ENCODE results near the gene CTRB2. TPM values are rescaled to one million over a fixed set of nuclear protein-coding genes. Genes with fewer than 3 reads are reported as not detected.

CTRB2 gene
- total RNA-seq, 2 experiments from 2014 or later = not detected

- ChIA-PET POLR2A (interaction anchor here (0.9 kb wide), 1 partner anchor 183 kb away, joined by 3 read pairs; no protein-coding TSS in a partner anchor), CTCF (ENCODE audit: unreplicated experiment) (interaction anchor here (1.3 kb wide), 1 partner anchor 53 kb away, joined by 3 read pairs; no protein-coding TSS in a partner anchor)
- H3K36me3 ChIP-seq (ENCODE audit: insufficient read depth, low read length) = no peaks in the 10 kb centered on the region
- no peak overlapping the region for H3K4me3 ChIP-seq (ENCODE audit: low read depth, low read length, poor library complexity, severe bottlenecking)
- DNase-seq (ENCODE audit: low spot score) = no peak
- TF ChIP-seq EZH2phosphoT487 (IDR thresholded peaks at IDR 0.05; ENCODE audit: borderline replicate concordance, low read depth, low read length) = no peak
- TF ChIP-seq, protein P1, sequence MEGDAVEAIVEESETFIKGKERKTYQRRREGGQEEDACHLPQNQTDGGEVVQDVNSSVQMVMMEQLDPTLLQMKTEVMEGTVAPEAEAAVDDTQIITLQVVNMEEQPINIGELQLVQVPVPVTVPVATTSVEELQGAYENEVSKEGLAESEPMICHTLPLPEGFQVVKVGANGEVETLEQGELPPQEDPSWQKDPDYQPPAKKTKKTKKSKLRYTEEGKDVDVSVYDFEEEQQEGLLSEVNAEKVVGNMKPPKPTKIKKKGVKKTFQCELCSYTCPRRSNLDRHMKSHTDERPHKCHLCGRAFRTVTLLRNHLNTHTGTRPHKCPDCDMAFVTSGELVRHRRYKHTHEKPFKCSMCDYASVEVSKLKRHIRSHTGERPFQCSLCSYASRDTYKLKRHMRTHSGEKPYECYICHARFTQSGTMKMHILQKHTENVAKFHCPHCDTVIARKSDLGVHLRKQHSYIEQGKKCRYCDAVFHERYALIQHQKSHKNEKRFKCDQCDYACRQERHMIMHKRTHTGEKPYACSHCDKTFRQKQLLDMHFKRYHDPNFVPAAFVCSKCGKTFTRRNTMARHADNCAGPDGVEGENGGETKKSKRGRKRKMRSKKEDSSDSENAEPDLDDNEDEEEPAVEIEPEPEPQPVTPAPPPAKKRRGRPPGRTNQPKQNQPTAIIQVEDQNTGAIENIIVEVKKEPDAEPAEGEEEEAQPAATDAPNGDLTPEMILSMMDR (conservative IDR thresholded peaks at IDR 0.05; ENCODE audit: low read length) = no peak
- no peak overlapping the region for H3K4me2 ChIP-seq (ENCODE audit: low read length)
- H3K27ac ChIP-seq (ENCODE audit: low read depth, low read length, poor library complexity, severe bottlenecking) = no peak overlapping the region
- H2AFZ ChIP-seq (ENCODE audit: low read length) = no peak overlapping the region
- H4K20me1 ChIP-seq (ENCODE audit: insufficient read depth, low read length) = no peaks in the 10 kb centered on the region
- intact Hi-C loops (cut with micrococcal nuclease; ENCODE audit: unreplicated experiment) = loop anchor here (5.0 kb wide), 1 partner anchor 35 kb away; no protein-coding TSS in a partner anchor
- no peaks in the 10 kb centered on the region for H3K9me3 ChIP-seq (ENCODE audit: low read length)
- H3K79me2 ChIP-seq (ENCODE audit: insufficient read depth, low read depth, low read length) = no peaks in the 10 kb centered on the region
- no TSS peak for BruUV-seq (replicated peaks)
- H3K9me2 ChIP-seq (ENCODE audit: insufficient read depth, low read length) = no peaks in the 10 kb centered on the region
- H3K4me1 ChIP-seq (ENCODE audit: insufficient read depth, low read length, poor library complexity, severe bottlenecking) = peaks cover 10% of the 10 kb centered on the region
These were observed 10.1 kb downstream of the CTRB2 start for GRCh38 chr16:75196836-75197235.

DNA sequence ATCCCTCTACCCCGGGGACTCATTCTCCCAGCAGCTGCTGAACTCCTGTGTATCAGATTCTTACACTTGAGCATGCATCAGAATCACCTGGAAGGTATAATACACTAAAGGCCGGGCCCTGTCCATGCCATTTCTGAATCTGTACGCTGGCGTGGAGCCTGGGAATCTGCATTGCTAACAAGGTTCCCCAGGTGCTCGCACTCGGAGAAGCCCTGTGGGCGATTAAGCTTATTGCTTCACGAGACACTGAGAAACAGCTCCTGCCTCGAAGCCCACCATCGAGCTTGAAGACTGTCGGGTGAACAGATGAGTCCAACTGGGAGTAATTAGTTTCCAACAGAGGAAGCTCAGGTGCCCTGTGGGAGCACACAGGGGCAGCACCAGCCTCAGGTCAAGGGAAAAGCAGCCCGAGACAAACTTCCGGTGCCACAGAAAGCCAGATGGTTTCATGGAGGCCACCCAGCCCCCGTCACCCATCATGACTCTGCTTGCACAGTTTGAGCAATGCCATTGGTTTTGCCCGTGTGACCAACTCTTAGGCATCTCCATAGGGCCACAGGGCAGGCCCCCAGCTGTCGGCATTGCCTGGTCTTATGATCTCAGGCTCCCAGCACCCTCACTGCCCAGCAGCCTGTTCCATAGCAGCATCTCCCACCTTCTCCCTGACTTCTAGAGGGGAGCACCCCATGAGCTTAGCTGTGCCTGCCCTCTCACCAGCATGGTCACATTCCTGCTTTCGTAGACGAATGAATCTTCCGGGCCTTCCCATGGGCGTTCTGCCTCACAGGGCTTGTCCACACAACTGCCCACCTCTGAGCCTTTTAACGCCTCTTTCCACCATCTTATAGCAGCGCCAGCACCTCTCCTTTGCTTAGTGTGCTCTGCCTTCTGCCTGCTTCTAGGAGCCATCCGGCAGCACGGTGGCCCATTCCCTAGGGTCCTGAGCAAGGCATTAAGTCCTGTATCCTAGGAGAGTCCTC, 10.9 kb downstream of the CTRB2 start:
- no peak overlapping the region for H3K4me2 ChIP-seq (ENCODE audit: low read length)
- no TSS peak for BruUV-seq (replicated peaks)
- no peak overlapping the region for H2AFZ ChIP-seq (ENCODE audit: low read length)
- DNase-seq (ENCODE audit: low spot score) = no peak
- no peak overlapping the region for H3K27ac ChIP-seq (ENCODE audit: low read depth, low read length, poor library complexity, severe bottlenecking)
- H3K79me2 ChIP-seq (ENCODE audit: insufficient read depth, low read depth, low read length) = no peaks in the 10 kb centered on the region
- intact Hi-C loops (cut with micrococcal nuclease; ENCODE audit: unreplicated experiment) = loop anchor here (5.0 kb wide), 1 partner anchor 36 kb away; no protein-coding TSS in a partner anchor
- H3K4me1 ChIP-seq (ENCODE audit: insufficient read depth, low read length, poor library complexity, severe bottlenecking) = peaks cover 3% of the 10 kb centered on the region
- no peaks in the 10 kb centered on the region for H3K9me2 ChIP-seq (ENCODE audit: insufficient read depth, low read length)
- no peaks in the 10 kb centered on the region for H4K20me1 ChIP-seq (ENCODE audit: insufficient read depth, low read length)
- H3K9me3 ChIP-seq (ENCODE audit: low read length) = no peaks in the 10 kb centered on the region
- ChIA-PET CTCF (ENCODE audit: unreplicated experiment) (interaction anchor here (1.3 kb wide), 1 partner anchor 54 kb away, joined by 3 read pairs; no protein-coding TSS in a partner anchor), POLR2A (no interaction called here)
- TF ChIP-seq, protein P1 (conservative IDR thresholded peaks at IDR 0.05; ENCODE audit: low read length) = no peak
- no peak for TF ChIP-seq EZH2phosphoT487 (IDR thresholded peaks at IDR 0.05; ENCODE audit: borderline replicate concordance, low read depth, low read length)
- H3K4me3 ChIP-seq (ENCODE audit: low read depth, low read length, poor library complexity, severe bottlenecking) = no peak overlapping the region
- no peaks in the 10 kb centered on the region for H3K36me3 ChIP-seq (ENCODE audit: insufficient read depth, low read length)
